ENCODE data around the gene HDAC10.

HDAC10 gene

DNA sequence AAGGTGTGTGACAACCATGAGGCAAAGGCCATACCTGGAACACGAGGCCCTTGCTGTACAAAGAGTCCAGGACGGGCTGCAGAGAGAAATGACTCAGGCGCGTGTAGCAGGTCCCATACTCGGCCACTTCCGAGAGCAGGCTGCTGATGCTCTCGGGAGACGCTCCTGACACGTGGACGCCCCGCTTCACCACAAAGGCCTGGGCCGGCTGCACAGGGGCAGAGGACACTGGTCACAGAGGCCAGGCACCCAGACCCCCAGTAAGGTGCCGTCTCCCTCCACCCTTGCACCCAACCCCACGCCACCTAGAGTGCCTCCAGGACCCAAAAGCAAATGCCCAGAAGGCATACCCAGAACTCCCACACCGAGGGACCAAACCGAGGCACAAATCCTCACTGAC lies 21.7 kb downstream of the HDAC10 start:
- no peak overlapping the region for H3K27ac Mint-ChIP-seq
- H3K36me3 Mint-ChIP-seq (ENCODE audit: low read depth), result peaks cover 9% of the 10 kb centered on the region

DNA sequence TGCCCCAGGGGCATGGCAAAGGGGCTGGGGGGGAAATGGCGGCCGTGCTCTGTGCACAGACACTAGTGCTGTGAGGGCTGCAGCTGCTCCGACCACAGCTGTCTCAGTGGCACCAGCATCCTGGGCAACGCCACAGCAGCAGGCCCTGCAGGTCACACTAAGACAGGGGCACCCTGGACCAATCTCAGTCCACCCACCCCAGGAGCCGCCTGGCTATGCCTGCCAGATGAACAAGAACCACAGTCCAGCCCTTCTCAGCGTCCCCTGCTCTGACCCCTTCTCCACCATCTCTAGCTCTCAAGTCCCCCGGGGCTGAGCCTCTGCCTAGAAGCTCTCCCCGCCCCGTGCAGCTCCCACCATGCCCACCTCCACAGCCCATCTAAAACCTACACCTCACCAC lies 22.7 kb downstream of the HDAC10 start:
- Mint-ChIP-seq H3K4me1 (ENCODE audit: low read depth) (no peaks in the 10 kb centered on the region), H3K4me3 (no peak overlapping the region), H3K9me3 (no peaks in the 10 kb centered on the region), H3K27me3 (ENCODE audit: low read depth) (no peaks in the 10 kb centered on the region), H3K36me3 (ENCODE audit: low read depth) (peaks cover 9% of the 10 kb centered on the region), H3K27ac (peak overlapping the region; percentile 35)

More for the DNA sequence above, 21.7 kb downstream of the HDAC10 start:
- Mint-ChIP-seq H3K27me3 (ENCODE audit: low read depth) (no peaks in the 10 kb centered on the region), H3K4me3 (no peak overlapping the region), H3K4me1 (ENCODE audit: low read depth) (peaks cover 5% of the 10 kb centered on the region), H3K9me3 (no peaks in the 10 kb centered on the region)

DNA sequence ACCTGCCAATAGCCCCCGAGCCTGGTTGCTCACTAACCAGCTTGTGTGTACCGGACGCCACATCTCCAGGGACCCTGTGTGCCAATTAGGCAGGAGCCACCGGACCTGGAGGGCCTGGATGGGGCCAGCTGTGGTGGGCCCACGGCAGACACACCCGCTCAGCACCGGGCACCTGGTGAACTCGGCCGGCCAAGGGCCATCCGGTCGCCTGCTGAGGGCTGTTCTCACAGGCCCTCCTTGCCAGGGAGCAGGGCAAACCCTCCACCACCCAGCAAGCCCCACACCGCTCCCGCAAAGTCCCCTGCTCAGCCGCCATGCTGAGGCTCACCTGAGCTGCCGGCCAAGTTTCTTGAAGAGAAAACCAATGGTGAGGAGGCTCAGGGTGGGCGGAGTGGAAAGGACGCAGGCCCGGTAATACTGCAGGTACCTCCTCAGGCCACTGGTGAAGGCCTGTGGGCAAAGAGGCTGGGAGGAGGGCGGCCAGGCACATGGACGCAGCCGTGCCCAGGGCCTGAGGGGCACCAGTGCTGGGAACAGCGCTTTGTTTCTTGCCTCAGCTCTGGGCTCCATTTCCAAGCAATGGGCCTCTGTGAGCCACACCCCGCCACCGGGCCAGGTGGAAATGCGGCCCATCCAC lies 23.4 kb downstream of the HDAC10 start:
- Mint-ChIP-seq H3K4me1 (ENCODE audit: low read depth) (no peaks in the 10 kb centered on the region), H3K9me3 (no peaks in the 10 kb centered on the region), H3K27me3 (ENCODE audit: low read depth) (no peaks in the 10 kb centered on the region), H3K27ac (no peak overlapping the region), H3K4me3 (no peak overlapping the region), H3K36me3 (ENCODE audit: low read depth) (peaks cover 12% of the 10 kb centered on the region)

DNA sequence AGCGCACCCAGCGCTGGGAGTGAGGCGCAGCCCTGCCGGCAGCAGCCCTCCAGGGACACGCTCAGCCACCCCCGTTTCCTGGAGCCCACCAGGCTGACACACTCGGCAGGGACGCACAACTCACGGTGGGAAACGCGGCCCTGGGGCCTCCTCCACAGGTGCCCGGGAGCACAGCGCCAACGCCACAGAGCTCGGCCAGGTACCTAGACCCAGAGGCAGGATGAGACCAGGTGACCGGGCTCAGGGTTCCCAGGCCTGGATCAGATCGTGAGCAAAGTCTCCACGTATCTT lies 24.2 kb downstream of the HDAC10 start:
- H3K4me1 Mint-ChIP-seq (ENCODE audit: low read depth), result no peaks in the 10 kb centered on the region
- no peak overlapping the region for H3K4me3 Mint-ChIP-seq
- no peak overlapping the region for H3K27ac Mint-ChIP-seq
- no peaks in the 10 kb centered on the region for H3K27me3 Mint-ChIP-seq (ENCODE audit: low read depth)
- no peaks in the 10 kb centered on the region for H3K9me3 Mint-ChIP-seq
- H3K36me3 Mint-ChIP-seq (ENCODE audit: low read depth), result peaks cover 12% of the 10 kb centered on the region

DNA sequence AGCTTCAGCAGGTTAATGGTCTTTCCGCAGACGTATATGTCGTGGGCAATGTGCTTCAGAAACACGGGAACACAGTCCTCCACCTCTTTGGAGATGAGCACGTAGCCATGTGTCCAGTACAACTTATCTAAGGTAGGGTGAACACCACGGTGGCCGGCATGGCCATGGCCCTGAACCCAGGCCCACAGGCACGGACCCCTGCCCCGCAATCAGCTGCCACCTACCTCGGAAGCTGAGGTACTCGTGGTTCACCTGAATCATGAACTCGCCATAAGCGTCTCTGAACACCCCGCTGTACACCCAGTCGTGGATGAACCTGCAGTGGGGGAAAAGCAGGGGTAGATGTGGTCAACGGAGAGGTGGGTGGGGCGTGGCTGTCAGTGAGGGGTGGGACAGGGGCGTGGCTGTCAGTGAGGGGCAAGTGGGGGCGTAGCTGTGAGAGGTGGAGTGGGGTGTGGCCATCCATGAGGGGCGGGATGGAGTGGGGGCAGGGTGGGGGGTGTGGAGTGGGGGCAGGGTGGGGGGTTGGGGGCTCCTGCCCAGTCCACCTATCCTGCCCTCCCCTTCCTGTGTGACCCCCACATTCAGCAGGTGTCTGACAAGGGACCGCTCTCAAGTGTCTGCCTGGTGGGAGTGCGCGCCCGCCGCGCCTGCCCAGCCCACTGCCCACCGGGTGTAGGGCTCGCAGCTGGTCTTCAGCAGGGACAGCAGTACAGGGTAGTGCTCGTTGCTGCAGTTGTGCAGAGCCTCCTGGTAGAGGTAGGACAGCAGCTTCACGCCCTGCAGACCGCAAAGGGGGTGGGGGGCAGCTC lies 24.8 kb downstream of the HDAC10 start:
- peaks cover 12% of the 10 kb centered on the region for H3K36me3 Mint-ChIP-seq (ENCODE audit: low read depth)
- no peaks in the 10 kb centered on the region for H3K9me3 Mint-ChIP-seq
- no peak overlapping the region for H3K4me3 Mint-ChIP-seq
- H3K27ac Mint-ChIP-seq, result no peak overlapping the region
- H3K27me3 Mint-ChIP-seq (ENCODE audit: low read depth), result no peaks in the 10 kb centered on the region
- no peaks in the 10 kb centered on the region for H3K4me1 Mint-ChIP-seq (ENCODE audit: low read depth)

DNA sequence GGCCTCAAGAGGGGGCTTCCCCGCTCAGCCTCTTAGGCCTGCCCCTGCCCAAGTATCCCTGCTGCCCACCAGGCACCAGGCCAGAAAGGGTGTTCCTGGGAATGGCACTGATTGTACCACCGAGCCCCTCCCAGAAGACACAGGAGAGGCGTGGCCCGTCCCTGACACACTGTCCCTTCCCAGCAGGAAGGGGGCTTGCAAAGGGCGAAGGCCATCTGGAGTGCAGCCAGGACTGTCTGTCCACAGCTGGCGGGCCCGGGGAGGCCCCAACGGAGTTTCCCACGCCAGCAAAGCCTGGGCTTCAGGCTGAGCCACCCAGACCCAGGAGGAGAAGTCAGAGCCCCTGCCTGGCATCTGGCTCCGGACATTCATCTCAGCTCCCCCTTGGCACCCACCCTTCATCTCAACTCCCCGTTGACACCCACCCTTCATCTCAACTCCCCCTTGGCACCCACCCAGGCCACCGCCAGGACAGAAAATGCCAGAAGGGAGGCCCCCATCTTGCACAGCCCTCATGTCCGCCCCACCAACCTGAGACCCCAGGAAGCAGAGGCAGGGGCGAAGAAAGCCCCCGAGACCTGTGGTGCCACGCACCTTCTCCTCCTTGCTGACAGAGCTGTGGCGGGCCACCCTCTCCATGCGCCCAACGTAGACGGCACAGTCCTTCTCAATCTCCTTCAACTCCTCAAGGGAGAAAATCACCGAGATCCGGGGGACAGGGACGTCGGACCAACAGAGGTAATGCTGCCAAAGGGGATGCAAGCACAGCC lies 25.7 kb downstream of the HDAC10 start:
- H3K4me3 Mint-ChIP-seq, result no peak overlapping the region
- no peak overlapping the region for H3K27ac Mint-ChIP-seq
- H3K9me3 Mint-ChIP-seq, result no peaks in the 10 kb centered on the region
- no peaks in the 10 kb centered on the region for H3K4me1 Mint-ChIP-seq (ENCODE audit: low read depth)
- H3K36me3 Mint-ChIP-seq (ENCODE audit: low read depth), result peaks cover 12% of the 10 kb centered on the region
- H3K27me3 Mint-ChIP-seq (ENCODE audit: low read depth), result no peaks in the 10 kb centered on the region

DNA sequence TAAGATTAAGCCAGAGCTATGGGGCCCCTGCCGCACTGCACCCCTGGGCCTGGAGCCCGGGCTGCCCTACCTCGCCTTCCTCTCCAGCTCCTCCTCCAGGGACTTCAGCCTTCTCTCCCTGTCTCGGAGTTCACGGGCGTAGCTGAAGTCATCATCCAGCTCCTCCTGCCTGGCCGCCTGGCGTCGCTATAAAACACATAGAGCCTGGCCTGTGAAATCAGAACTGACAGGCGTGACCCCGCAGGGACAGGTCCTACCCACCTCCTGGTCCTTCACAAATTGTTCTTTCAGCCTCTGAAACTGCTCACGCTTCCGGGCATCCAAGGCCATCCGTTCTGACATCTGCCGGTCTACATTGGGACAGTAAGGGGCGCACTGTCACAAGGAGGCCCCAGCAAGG lies 27.0 kb downstream of the HDAC10 start:
- Mint-ChIP-seq H3K4me1 (ENCODE audit: low read depth) (no peaks in the 10 kb centered on the region), H3K36me3 (ENCODE audit: low read depth) (peaks cover 8% of the 10 kb centered on the region), H3K27me3 (ENCODE audit: low read depth) (no peaks in the 10 kb centered on the region), H3K9me3 (no peaks in the 10 kb centered on the region), H3K4me3 (no peak overlapping the region), H3K27ac (no peak overlapping the region)

DNA sequence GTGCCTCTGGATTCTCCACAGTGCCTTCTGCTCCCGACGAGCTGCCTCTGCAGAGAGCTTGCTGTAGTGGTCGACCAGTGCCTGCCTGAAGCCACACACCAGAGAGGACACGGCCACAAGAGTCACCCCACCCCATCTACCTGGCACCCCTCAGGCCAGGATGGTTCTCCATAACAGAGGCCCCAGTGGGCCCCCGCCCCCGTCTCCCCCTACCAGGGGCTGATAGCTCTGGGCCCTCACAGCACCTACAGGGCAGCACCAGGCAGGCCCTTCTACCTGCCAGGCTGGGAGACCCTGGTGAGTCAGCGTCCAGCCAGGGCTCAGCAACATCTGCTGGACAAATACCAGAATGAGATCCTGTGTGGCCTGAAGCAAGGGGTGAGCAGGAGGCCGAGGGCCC lies 28.6 kb downstream of the HDAC10 start:
- H3K4me3 Mint-ChIP-seq, result no peak overlapping the region
- H3K4me1 Mint-ChIP-seq (ENCODE audit: low read depth), result no peaks in the 10 kb centered on the region
- no peaks in the 10 kb centered on the region for H3K27me3 Mint-ChIP-seq (ENCODE audit: low read depth)
- H3K36me3 Mint-ChIP-seq (ENCODE audit: low read depth), result peaks cover 9% of the 10 kb centered on the region
- no peak overlapping the region for H3K27ac Mint-ChIP-seq
- H3K9me3 Mint-ChIP-seq, result no peaks in the 10 kb centered on the region

DNA sequence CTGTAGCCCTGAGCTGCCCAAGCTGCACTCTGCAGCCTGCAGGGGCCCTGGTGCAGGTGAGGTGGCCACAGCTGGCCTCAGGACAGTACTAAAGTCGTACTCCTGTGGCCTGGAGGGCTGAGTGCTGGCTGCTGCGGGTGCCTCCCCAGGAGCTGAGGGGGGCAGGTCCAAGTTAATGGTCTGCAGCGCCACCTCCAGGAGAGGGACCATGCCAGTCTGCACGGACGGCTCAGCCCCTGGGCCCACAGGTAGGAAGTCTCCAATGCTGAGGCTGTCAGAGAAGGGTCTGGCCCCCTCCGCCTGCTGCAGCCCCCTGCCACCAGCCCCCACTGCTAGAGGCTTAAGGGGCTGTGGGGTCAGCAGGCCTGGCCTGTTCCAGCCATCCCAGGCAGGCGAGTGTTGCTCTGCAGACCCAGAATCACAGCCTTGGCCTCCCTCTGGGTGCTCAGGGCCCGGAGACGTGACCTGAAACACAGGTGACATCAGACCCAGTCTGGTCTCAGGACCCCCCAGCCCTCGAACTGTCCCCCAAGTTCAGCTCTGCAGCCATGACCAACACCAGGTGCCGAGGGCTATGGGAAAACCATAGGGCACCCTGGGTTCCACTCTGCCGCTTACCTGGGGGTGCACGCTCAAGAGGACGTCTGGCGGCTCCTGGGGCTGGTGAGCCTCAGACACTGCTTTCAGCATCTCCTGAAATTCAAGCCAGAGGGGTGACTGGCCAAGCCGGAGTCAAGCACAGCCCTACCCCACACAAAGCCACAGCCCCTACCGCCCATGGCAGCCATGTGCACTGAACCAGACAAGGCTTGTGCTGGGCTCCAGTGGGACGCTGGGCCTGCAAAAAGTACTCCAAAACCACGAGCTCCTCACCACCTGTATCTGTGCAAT lies 29.4 kb downstream of the HDAC10 start:
- Mint-ChIP-seq H3K9me3 (no peaks in the 10 kb centered on the region), H3K27ac (no peak overlapping the region), H3K4me1 (ENCODE audit: low read depth) (no peaks in the 10 kb centered on the region), H3K27me3 (ENCODE audit: low read depth) (no peaks in the 10 kb centered on the region), H3K36me3 (ENCODE audit: low read depth) (peaks cover 12% of the 10 kb centered on the region), H3K4me3 (no peak overlapping the region)

DNA sequence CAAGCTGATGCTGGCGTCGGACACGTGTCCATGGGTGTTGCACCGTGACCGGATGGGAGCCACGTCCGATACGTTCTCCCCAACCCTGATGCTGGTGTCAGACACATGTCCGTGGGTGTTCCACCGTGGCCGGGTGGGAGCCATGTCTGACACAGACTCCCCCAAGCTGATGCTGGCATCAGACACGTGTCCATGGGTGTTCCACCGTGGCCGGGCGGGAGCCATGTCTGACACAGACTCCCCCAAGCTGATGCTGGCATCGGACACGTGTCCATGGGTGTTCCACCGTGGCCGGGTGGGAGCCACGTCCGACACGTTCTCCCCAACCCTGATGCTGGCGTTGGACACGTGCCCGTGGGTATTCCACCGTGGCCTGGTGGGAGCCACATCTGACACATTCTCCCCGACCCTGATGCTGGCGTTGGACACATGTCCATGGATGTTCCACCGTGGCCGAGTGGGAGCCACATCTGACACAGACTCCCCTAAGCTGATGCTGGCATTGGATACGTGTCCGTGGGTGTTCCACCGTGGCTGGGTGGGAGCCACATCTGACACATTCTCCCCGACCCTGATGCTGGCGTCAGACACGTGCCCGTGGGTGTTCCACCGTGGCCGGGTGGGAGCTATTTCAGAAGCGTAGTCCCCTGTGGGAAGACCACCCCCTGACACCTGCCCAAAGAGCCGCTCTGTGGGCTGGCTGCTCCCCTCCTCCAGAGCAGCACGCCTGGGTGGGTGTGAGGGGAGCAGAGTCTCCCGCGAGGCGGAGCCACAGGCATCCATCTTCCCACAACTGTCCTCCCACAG lies 30.3 kb downstream of the HDAC10 start:
- Mint-ChIP-seq H3K9me3 (no peaks in the 10 kb centered on the region), H3K36me3 (ENCODE audit: low read depth) (peaks cover 12% of the 10 kb centered on the region), H3K4me3 (no peak overlapping the region), H3K27me3 (ENCODE audit: low read depth) (no peaks in the 10 kb centered on the region), H3K27ac (no peak overlapping the region), H3K4me1 (ENCODE audit: low read depth) (no peaks in the 10 kb centered on the region)

DNA sequence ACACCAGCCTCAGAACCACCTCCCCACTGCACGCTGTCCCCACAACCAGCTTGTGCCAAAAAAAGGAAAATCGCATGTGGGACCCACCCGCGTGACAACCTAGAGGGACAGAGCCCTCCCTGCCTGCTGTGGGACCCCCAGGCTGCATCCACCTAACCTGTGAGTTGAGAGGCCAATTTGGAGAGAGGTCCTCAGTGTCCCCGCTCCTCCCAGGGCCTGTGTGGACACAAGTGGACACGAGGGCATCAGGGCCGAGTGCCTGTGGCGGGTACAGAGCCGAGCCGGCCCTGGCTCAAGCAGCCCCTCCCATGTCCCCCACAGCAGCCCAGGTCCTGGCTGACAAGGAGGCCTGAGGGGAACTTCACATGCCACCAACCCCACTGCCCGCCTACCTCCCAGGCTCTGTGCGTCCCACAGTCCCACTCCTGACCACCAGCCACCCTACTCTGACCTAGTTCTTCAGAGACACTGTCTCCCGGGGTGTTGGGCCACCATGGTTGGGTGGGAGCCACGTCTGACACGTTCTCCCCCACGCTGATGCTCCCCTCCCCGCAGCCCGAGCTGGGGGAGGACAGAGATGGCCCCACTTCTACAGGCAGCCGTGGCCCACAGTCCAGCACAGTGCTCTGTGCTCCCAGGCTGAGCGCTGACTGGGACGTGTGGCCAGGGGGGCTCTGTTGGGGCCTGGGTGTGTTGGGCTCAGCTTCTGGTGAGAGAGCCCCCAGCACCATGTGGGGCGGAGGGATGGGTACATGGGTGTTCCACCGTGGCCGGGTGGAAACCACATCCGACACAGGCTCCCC lies 31.1 kb downstream of the HDAC10 start:
- Mint-ChIP-seq H3K4me3 (no peak overlapping the region), H3K9me3 (no peaks in the 10 kb centered on the region), H3K36me3 (ENCODE audit: low read depth) (peaks cover 15% of the 10 kb centered on the region), H3K27ac (no peak overlapping the region), H3K27me3 (ENCODE audit: low read depth) (no peaks in the 10 kb centered on the region), H3K4me1 (ENCODE audit: low read depth) (peaks cover under 1% of the 10 kb centered on the region)

DNA sequence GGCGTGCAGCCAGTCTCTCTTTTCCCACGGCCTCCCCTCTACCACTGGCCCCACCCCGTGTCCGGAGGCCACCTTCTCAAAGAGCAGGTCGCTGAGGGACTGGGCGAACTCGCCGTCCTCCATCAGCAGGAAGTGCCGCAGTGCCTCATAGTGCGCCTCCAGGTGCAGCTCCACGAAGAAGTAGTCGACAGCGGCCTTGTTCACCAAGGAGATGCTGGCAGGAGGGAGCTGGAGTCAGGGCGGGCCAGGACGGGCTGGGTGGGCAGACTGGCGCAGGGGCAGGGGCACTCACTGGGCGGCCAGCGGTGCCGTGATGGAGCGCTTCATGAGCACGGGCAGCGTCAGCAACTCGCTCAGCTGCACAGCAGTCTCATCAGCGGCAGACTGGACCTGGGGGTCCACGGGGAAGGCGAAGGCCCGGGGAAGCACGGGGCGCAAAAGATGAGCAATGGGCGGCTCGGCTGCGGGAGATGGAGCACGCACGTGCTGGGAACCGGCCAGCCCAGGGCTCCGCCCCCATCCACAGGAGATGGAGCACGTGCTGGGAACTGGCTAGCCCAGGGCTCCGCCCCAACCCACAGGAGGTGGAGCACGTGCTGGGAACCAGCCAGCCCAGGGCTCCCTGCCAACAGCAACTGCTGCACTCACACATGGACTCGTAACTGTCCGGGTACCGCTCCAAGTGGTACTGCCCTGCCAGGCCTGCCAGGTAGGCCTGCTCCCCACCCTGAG lies 31.9 kb downstream of the HDAC10 start:
- peaks cover 19% of the 10 kb centered on the region for H3K36me3 Mint-ChIP-seq (ENCODE audit: low read depth)
- no peaks in the 10 kb centered on the region for H3K9me3 Mint-ChIP-seq
- H3K27me3 Mint-ChIP-seq (ENCODE audit: low read depth), result no peaks in the 10 kb centered on the region
- no peak overlapping the region for H3K4me3 Mint-ChIP-seq
- peaks cover 4% of the 10 kb centered on the region for H3K4me1 Mint-ChIP-seq (ENCODE audit: low read depth)
- H3K27ac Mint-ChIP-seq, result no peak overlapping the region

Data from T-helper 1 cell treated with Interleukin-12 subunit alpha and Interleukin-12 subunit beta and Interleukin-4 antibody, amounts not matched to agents 30 μg/mL and 1 μg/mL, for 36 hours (primary cell).